Measurements from ENCODE around the gene KCNC3. TPM values are rescaled to one million over a fixed set of nuclear protein-coding genes. Genes with fewer than 3 reads are reported as not detected.

Gene KCNC3
- total and polyA plus RNA-seq, 2 donors (not counting 3 experiments of a cell fraction or from before 2014, with no cell fraction given) = 0.22 to 0.91 TPM

- FAIRE-seq (no peak), DNase-seq (ENCODE audit: low read depth, low spot score) (no peak)
- POLR2A ChIA-PET = no interaction called here
These were observed 25.6 kb downstream of the KCNC3 start for GRCh38 chr19:50303558-50303957.

More at GRCh38 chr19:50303558-50303957, 25.6 kb downstream of the KCNC3 start:
- no peak overlapping the region for H3K9ac ChIP-seq (replicated peaks; ENCODE audit: extremely low read depth, insufficient read depth, low read length)
- H3K79me2 ChIP-seq (ENCODE audit: control insufficient read depth, insufficient read depth, low read length) = no peaks in the 10 kb centered on the region
- no peaks in the 10 kb centered on the region for H3K9me1 ChIP-seq (replicated peaks; ENCODE audit: control insufficient read depth, extremely low read depth, insufficient read depth, low read length)
- H2AFZ ChIP-seq (ENCODE audit: low read depth, low read length) = no peak overlapping the region
- H3K4me2 ChIP-seq (ENCODE audit: insufficient read depth, low read length) = no peak overlapping the region
- no peak overlapping the region for H3K4me3 ChIP-seq (replicated peaks in 1 of 3; ENCODE audit: insufficient read depth in 1 of 3, low read depth in 1 of 3, low read length in 3 of 3)
- no TSS peak for BruUV-seq (replicated peaks)
- no peak overlapping the region for H3K27ac ChIP-seq (ENCODE audit: insufficient read depth, low read depth, low read length)
- TF ChIP-seq GATA2 (IDR thresholded peaks at IDR 0.05; ENCODE audit: insufficient read depth, insufficient read length, low read depth, low read length) = no peak
- TF ChIP-seq FOS (IDR thresholded peaks at IDR 0.05; ENCODE audit: borderline replicate concordance, insufficient read depth, low read length) = no peak
- TF ChIP-seq MYC (IDR thresholded peaks at IDR 0.05; ENCODE audit: low read depth, low read length) = no peak
- no peak for TF ChIP-seq MAX (IDR thresholded peaks at IDR 0.05; ENCODE audit: insufficient read depth, insufficient read length)
- TF ChIP-seq POLR2AphosphoS5 (IDR thresholded peaks at IDR 0.05; ENCODE audit: insufficient read depth, low read depth, low read length) = no peak
- TF ChIP-seq JUN (IDR thresholded peaks at IDR 0.05; ENCODE audit: borderline replicate concordance, insufficient read depth, insufficient read length, low read depth) = no peak
- no peak for TF ChIP-seq POLR2A (IDR thresholded peaks at IDR 0.05; ENCODE audit: low read depth, low read length)
- no peak for TF ChIP-seq CTCF (IDR thresholded peaks at IDR 0.05; ENCODE audit: extremely low read depth in 1 of 2, insufficient read depth in 1 of 2, low read depth in 1 of 2, low read length in 2 of 2)
- no peak for TF ChIP-seq EZH2 (IDR thresholded peaks at IDR 0.05; ENCODE audit: borderline replicate concordance, low read depth, low read length, severe bottlenecking)
- no peaks in the 10 kb centered on the region for H4K20me1 ChIP-seq (replicated peaks; ENCODE audit: control insufficient read depth, extremely low read depth, insufficient read depth, low read length)
- intact Hi-C loops (cut with micrococcal nuclease) = no loop called here
- dilution Hi-C loops (cut with MboI; ENCODE audit: extremely low pct_ligation_motif_present, low sequenced_read_pairs) = no loop called here
- H3K27me3 ChIP-seq (ENCODE audit: control insufficient read depth in 2 of 2, insufficient read depth in 2 of 2, low read length in 2 of 2) = peaks cover 8 to 13% of the 10 kb centered on the region in 2 experiments
- CTCF ChIA-PET = interaction anchor here (1.2 to 4.0 kb wide), 2 partner anchors 22 to 25 kb away, joined by 3 to 48 read pairs; partner anchors contain the start of gene KCNC3
- peaks cover 16% of the 10 kb centered on the region for H3K4me1 ChIP-seq (ENCODE audit: control insufficient read depth, extremely low read depth, insufficient read depth, low read length)
- no peaks in the 10 kb centered on the region for H3K9me3 ChIP-seq (replicated peaks; ENCODE audit: control insufficient read depth, insufficient read depth, low read length)
- no peaks in the 10 kb centered on the region for H3K36me3 ChIP-seq (ENCODE audit: control insufficient read depth in 2 of 2, extremely low read depth in 1 of 2, insufficient read depth in 2 of 2, low read length in 2 of 2)

Measured in endothelial cell of umbilical vein (primary cell).